MM.1S (cell line): Measurements from ENCODE around the gene LRRC3B.

Source experiments
- DNase-seq: peaks from one replicate; pipeline ENCODE4 v3.0.0-alpha.2; 2015
- H2AFZ ChIP-seq: fragments of 300-600 bp; sonication (generic); 2 replicates; pipeline ENCODE4 v1.6.0; 2016; ENCODE audit warnings: antibody characterized with exemption, low read length
- H3F3A ChIP-seq: fragments of 300-600 bp; sonication (generic); 2 replicates; pipeline ENCODE4 v1.6.1; 2016; ENCODE audit warnings: mild to moderate bottlenecking, antibody characterized with exemption, low read length, moderate library complexity, mixed read lengths; ENCODE audit not compliant: insufficient read depth
- H3K27ac ChIP-seq: fragments of 300-600 bp; sonication (generic); 2 replicates; pipeline ENCODE4 v1.5.1; 2016; ENCODE audit warnings: mild to moderate bottlenecking, low read length
- H3K27me3 ChIP-seq: fragments of 300-600 bp; sonication (generic); replicated peaks from 2 replicates; pipeline ENCODE4 v1.6.0; 2016; ENCODE audit warnings: low read length; ENCODE audit not compliant: insufficient read depth
- H3K36me3 ChIP-seq: fragments of 300-600 bp; sonication (generic); replicated peaks from 2 replicates; pipeline ENCODE4 v1.6.1; 2016; ENCODE audit warnings: mild to moderate bottlenecking, low read length, mixed read lengths; ENCODE audit not compliant: insufficient read depth
- H3K4me1 ChIP-seq: fragments of 300-600 bp; sonication (generic); 2 replicates; pipeline ENCODE4 v1.6.1; 2016; ENCODE audit warnings: low read length, mixed read lengths
- H3K4me2 ChIP-seq: fragments of 300-600 bp; sonication (generic); 2 replicates; pipeline ENCODE4 v1.6.0; 2016; ENCODE audit warnings: low read depth, low read length
- H3K4me3 ChIP-seq: fragments of 300-600 bp; sonication (generic); 2 replicates; pipeline ENCODE4 v1.5.1; 2016; ENCODE audit warnings: low read length, mixed read lengths
- H3K79me2 ChIP-seq: fragments of 300-600 bp; sonication (generic); 2 replicates; pipeline ENCODE4 v1.6.1; 2016; ENCODE audit warnings: mixed run types, low read length, mixed read lengths
- H3K9ac ChIP-seq: fragments of 300-600 bp; sonication (generic); 2 replicates; pipeline ENCODE4 v1.6.1; 2016; ENCODE audit warnings: low read length, mixed read lengths
- H3K9me2 ChIP-seq: fragments of 300-600 bp; sonication (generic); replicated peaks from 2 replicates; pipeline ENCODE4 v1.6.1; 2016; ENCODE audit warnings: mild to moderate bottlenecking, low read length, mixed read lengths; ENCODE audit not compliant: insufficient read depth
- H3K9me3 ChIP-seq: fragments of 300-600 bp; sonication (generic); replicated peaks from 2 replicates; pipeline ENCODE4 v1.6.1; 2016; ENCODE audit warnings: mild to moderate bottlenecking, low read length, mixed read lengths; ENCODE audit not compliant: insufficient read depth
- H4K20me1 ChIP-seq: fragments of 300-600 bp; sonication (generic); 2 replicates; pipeline ENCODE4 v1.6.1; 2016; ENCODE audit warnings: mild to moderate bottlenecking, low read length, moderate library complexity, mixed read lengths; ENCODE audit not compliant: insufficient read depth
- EZH2 ChIP-seq: fragments of 300-600 bp; sonication (generic); optimal IDR thresholded peaks from 2 replicates; pipeline ENCODE3; 2017; ENCODE audit warnings: low read depth, mild to moderate bottlenecking, antibody characterized with exemption, low read length, mixed read lengths
- EZH2phosphoT487 ChIP-seq: fragments of 300-600 bp; sonication (generic); IDR thresholded peaks from 2 replicates; pipeline ENCODE4 v1.6.1; 2018; ENCODE audit warnings: antibody characterized with exemption, low read length
- TF ChIP-seq, protein P1 (sequence below): fragments of 300-600 bp; sonication (generic); IDR thresholded peaks from 2 replicates; pipeline ENCODE4 v1.5.1; 2016; ENCODE audit warnings: antibody characterized with exemption, low read length, mixed read lengths

The LRRC3B gene

DNA sequence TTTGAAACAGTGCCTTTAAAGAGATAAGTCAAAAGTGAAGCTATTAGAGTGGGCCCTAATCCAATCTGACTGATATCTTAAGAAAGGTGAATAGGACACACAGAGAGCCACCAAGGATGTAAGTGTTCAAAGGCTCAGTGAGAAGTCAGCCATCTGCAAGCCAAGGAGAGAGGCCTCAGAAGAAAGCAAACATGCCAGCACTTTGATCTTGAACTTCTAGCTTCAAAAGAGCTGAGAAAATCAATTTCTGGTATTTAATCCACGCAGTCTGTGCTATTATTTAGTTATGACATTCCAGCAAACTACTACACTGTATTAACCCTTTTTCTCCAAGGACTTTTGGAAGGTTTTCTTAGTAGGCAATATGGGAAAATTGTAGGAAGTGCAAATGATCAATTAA is 95.7 kb downstream of the LRRC3B start:
- Histone ChIP-seq H3K4me3 (no peak overlapping the region), H3K36me3 (no peaks in the 10 kb centered on the region), H3K79me2 (no peaks in the 10 kb centered on the region), H3K27me3 (no peaks in the 10 kb centered on the region), H4K20me1 (no peaks in the 10 kb centered on the region), H3K9ac (no peak overlapping the region), H2AFZ (no peak overlapping the region), H3F3A (no peaks in the 10 kb centered on the region), H3K4me1 (no peaks in the 10 kb centered on the region), H3K27ac (no peak overlapping the region), H3K9me3 (no peaks in the 10 kb centered on the region), H3K9me2 (no peaks in the 10 kb centered on the region), H3K4me2 (no peak overlapping the region)
- no peak for TF ChIP-seq EZH2phosphoT487
- no peak for DNase-seq

DNA sequence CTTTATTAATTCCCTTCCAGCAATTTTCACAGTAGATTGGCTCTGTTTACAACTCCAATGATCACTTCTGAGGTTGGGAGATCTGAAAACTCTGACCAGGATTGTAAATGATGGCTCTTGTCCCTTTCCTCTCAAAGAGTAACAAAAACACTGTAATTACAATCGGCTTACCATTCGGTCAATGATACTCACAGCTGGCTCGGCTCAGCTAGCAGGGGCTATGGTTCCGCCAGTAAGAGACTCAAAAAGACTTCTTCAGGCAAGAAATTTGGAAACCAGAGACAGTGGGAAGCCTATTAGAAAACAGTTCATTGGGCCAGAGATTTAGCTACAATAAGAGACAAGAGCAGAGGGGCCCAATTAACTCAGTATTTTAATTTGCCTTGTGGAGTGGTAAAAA is 96.6 kb downstream of the LRRC3B start:
- Histone ChIP-seq H3K9ac (no peak overlapping the region), H4K20me1 (no peaks in the 10 kb centered on the region), H3F3A (no peaks in the 10 kb centered on the region), H3K36me3 (no peaks in the 10 kb centered on the region), H3K9me2 (no peaks in the 10 kb centered on the region), H2AFZ (no peak overlapping the region), H3K27me3 (no peaks in the 10 kb centered on the region), H3K4me3 (no peak overlapping the region), H3K4me2 (no peak overlapping the region), H3K79me2 (no peaks in the 10 kb centered on the region), H3K27ac (no peak overlapping the region), H3K9me3 (no peaks in the 10 kb centered on the region), H3K4me1 (no peaks in the 10 kb centered on the region)
- no peak for TF ChIP-seq EZH2
- TF ChIP-seq, protein P1, sequence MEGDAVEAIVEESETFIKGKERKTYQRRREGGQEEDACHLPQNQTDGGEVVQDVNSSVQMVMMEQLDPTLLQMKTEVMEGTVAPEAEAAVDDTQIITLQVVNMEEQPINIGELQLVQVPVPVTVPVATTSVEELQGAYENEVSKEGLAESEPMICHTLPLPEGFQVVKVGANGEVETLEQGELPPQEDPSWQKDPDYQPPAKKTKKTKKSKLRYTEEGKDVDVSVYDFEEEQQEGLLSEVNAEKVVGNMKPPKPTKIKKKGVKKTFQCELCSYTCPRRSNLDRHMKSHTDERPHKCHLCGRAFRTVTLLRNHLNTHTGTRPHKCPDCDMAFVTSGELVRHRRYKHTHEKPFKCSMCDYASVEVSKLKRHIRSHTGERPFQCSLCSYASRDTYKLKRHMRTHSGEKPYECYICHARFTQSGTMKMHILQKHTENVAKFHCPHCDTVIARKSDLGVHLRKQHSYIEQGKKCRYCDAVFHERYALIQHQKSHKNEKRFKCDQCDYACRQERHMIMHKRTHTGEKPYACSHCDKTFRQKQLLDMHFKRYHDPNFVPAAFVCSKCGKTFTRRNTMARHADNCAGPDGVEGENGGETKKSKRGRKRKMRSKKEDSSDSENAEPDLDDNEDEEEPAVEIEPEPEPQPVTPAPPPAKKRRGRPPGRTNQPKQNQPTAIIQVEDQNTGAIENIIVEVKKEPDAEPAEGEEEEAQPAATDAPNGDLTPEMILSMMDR, result no peak
- no peak for TF ChIP-seq EZH2phosphoT487
- DNase-seq, result no peak

DNA sequence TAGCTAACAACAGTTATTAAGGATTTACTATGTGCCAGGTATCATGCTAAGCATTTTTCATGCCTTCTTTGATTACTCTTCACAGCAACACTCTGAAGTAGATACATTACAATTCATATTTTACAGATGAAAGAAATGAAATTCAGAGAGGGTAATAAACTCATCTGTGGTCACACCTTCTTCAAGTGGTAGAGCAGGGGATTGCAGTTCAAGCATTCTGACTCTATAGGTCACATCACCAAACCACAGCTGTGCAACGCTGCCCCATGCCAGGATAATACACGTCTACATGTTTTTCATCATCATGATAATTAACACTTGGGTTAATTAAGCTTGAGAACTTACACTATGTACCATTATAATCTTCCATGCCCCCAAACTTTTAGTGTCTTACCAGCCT is 98.5 kb downstream of the LRRC3B start:
- H3K27me3 ChIP-seq, result no peaks in the 10 kb centered on the region
- DNase-seq, result no peak

DNA sequence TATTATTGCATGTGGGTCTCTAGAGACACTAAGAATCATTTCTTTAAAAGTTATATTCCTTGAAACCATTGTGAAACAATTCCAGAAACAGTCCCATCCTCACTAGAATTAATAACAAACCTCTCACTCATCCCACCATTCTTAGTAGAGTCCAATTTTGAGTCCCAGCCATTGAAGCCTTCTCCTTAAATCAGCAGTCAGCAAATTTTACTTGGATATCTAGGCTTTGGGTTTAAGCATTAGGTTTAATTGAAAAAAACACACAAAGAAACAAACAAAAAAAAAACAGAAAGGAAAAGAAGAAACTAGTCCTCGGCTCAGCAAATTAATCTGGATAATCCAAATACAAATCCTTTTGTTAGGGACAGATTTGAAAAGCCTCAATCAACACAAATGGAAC is 109.3 kb downstream of the LRRC3B start:
- no peaks in the 10 kb centered on the region for H3K9me2 ChIP-seq
- no peaks in the 10 kb centered on the region for H4K20me1 ChIP-seq
- no peaks in the 10 kb centered on the region for H3K79me2 ChIP-seq
- H3F3A ChIP-seq, result no peaks in the 10 kb centered on the region
- no peak for TF ChIP-seq EZH2
- TF ChIP-seq, protein P1, result no peak
- no peak for TF ChIP-seq EZH2phosphoT487
- no peak overlapping the region for H2AFZ ChIP-seq
- H3K4me2 ChIP-seq, result no peak overlapping the region
- no peaks in the 10 kb centered on the region for H3K9me3 ChIP-seq
- H3K27me3 ChIP-seq, result no peaks in the 10 kb centered on the region
- no peaks in the 10 kb centered on the region for H3K4me1 ChIP-seq
- no peak overlapping the region for H3K9ac ChIP-seq
- no peak overlapping the region for H3K27ac ChIP-seq
- H3K36me3 ChIP-seq, result no peaks in the 10 kb centered on the region
- H3K4me3 ChIP-seq, result no peak overlapping the region
- no peak for DNase-seq

More for the DNA sequence above, 98.5 kb downstream of the LRRC3B start:
- H3K9me3 ChIP-seq, result no peaks in the 10 kb centered on the region
- no peaks in the 10 kb centered on the region for H4K20me1 ChIP-seq
- H3K4me3 ChIP-seq, result no peak overlapping the region
- H3K27ac ChIP-seq, result no peak overlapping the region
- no peaks in the 10 kb centered on the region for H3K9me2 ChIP-seq
- H3K79me2 ChIP-seq, result no peaks in the 10 kb centered on the region
- H3K36me3 ChIP-seq, result no peaks in the 10 kb centered on the region
- no peak overlapping the region for H2AFZ ChIP-seq
- TF ChIP-seq, protein P1, result no peak
- TF ChIP-seq EZH2, result no peak
- no peak for TF ChIP-seq EZH2phosphoT487
- H3F3A ChIP-seq, result no peaks in the 10 kb centered on the region
- H3K9ac ChIP-seq, result no peak overlapping the region
- H3K4me1 ChIP-seq, result no peaks in the 10 kb centered on the region
- H3K4me2 ChIP-seq, result no peak overlapping the region
